NOMO-1 treated with DMSO at 0.1 percent for 48 hours (cell line): ENCODE results near the gene STRIP1.
"Not testable (repeated sequence)": the region's sequence is repeated elsewhere in the genome, so short reads cannot be mapped to it uniquely, and the experiment has no call there.

Source experiments
- DNase-seq: peaks from one replicate; lab custom pipeline; 2025; ENCODE audit not compliant: unreplicated experiment; lab: John Stamatoyannopoulos, UW

STRIP1 gene

DNA sequence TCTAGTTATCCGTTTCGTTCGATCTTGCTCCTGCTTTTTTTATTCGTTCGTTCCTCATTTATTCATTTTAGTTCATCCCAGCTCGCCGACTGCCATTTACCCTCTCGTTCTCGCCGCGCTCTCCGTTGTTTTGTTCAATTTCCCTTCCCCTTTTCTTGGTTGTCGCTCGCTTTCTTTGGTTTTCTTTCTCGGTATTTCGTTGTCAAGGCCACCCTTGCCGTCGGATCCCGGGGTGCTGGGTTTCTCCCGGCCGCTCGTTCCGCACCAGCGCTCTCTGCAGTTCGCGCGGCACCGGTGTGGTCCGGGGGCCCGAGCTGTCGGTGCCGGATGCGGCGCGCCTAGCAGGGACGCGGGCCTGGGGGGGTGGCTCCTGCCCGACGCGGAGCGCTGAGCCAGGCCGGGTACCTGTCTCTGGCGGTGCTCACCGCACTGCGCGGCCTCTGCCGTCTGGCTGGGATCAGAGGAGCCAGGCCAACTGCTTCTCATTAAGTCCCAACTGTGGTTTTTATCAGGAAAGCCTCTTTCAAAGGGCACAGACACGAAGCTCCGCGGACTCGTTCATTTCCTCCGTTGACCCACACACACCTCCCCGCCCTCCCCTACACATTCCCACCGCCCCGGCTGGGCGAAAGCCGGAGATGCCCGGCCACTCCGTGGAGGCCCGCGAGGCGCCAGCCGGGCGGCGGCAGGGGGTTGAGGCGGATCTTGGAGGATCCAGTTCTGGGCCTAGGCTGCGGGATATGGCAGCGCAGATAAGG is 34.4 kb downstream of the STRIP1 start:
- peak; percentile 53 for DNase-seq

DNA sequence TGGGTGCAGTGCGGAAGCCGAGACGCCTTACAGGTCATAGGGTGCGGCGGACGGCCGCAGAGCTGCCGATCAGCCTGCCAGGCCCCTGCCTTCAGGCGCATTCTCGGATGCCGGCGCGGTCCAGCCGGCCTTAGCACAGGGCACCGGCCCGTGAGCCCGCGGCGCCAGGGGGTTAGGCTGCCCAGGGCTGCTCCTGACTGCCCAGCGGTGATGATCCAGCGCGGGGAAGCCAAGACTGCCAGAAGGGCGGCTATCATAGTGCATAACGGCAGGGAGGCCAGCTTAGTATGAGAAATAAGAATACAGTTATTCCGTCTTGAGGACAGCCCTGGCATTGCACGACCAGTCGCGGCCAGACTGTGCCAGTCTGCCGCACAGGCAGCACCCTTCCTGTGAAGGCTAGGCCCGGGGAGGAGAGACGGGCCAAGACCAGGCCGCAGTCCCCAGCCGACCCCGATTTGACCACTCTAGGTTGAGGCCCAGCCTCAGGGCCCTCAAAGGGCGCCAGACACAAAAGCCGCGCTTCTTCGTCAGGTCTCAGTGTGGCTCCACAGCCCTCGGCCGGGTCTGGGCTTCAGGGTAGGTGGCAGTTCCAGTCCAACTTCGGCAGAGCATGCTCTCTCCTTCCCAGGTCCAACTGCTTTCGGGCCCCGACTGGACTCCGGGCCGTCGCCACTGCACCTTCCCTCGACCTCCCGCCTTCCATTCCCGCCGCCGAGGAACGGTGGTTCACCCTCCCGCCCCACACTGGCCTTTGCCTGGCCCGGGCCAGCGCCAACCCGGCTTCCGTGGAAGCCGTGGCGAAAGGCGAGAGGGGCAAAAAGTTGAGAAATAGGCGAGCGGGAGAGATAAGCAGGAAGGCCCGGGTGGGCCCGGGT is 35.2 kb downstream of the STRIP1 start:
- no peak for DNase-seq

DNA sequence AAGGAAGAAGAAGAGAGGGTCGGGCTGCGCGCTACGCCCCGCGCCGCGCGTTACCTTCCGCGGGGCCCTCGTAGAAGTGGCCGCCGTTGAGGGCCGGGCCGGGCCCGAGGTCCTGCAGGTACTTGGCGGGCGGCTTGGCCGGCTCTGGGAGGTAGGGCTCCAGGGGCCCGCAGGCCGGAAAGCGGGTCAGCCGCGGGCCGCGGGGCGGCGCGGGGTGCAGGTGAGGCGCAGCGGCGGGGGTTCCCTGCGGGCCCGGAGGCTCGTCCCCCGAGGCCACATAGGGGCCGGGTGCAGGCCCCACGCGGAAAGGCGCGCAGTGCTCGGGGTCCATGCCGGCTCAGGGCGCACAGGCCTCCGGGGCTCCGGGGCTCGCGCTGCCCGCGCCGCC is 35.9 kb downstream of the STRIP1 start:
- no peak for DNase-seq

DNA sequence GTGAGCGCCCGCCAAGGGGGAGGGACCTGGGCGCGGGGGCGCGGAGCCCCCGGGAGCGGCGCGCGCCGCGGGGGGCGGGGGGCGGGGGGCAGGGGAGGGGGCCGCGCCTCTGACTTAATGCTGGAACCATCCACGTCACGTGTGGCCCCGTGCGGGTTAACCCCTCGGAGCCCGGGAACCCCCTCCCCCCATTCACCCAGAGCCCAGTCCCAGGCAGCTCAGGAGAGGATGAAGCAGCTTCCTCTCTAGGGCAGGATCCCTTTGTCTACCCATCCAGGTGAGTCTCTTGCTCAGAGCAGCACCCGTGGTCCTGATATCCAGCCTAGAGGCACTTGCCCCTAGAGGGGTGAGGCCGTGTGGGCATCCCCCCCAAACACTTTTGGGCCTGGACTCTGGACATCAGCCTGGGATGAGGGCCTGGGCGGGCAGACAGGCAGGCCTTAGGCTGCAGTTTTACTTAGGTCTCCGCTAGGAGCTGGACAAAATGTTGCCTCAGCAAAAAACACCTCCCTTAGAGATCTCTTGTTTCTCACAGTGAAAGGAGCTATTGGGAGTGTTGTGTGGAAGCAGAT is 36.3 kb downstream of the STRIP1 start, which contains the start of gene ALX3:
Gene ALX3 (minus strand): TSS at position 2 of the 572 bp plus-strand sequence. CDS start 60 bp downstream, outside the sequence.
- no peak for DNase-seq

DNA sequence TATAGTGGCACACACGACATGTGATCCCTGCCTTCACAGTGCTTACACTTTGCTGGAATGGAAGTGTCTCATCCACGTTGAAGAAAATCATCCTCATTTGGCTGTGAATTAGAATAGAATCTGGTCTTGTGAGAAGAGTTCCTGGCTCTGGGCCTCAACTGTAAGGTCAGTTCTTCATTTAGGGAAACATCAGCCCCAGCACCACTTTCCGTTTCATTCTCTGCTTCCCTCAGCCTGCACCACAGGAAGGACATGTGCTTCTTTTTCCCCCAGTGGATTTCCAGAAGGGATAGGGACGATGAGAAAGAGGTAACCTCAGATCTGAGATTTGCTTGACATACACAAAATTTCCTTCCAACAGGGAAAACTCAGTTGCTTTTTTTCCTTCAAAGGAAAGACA is 39.7 kb downstream of the STRIP1 start:
- no peak for DNase-seq

DNA sequence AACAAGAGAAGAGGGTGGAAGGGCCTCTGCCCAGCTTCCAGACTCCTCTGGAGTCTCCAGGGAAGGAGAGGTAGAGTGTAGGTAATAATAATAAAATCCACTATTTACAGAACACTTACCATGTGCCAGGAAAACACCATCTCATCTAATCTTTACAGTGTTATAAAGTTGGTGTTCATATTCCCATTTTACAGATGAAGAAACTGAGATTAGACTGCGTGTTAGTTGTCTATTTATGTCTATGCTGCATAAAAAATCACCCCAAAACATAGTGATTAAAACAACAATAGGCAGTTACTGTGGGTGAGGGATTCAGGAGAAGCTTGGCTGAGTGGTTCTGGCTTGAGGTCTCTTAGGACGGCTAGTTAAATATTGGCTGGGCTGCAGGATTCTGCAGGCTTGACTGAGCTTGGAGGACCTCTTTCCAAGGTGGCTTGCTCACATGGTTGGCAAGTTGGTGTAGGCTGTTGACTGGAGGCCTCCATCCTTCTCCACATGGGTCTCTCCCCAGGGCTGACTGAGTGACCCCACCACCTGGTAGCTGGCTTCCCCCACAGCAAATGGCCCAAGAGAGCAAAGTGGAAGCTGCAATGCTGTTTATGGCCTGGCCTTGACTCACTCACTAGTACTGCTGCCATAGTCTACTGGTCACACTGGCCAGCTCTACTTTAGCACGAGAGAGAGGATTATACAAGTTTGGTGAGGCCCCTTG is 42.5 kb downstream of the STRIP1 start:
- DNase-seq: no peak

DNA sequence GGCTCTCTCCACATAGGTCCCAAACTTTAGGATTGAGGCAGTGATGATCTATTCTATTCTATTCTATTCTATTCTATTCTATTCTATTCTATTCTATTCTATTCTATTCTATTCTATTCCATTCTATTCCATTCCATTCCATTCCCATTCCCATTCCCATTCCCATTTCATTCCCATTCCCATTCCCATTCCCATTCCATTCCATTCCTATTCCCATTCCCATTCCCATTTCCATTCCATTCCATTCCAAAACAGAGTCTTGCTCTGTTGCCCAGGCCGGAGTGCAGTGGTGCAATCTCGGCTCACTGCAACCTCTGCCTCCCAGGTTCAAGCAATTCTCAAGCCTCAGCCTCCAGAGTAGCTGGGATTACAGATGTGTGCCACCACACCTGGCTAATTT is 45.6 kb downstream of the STRIP1 start:
- not testable (repeated sequence) for DNase-seq

DNA sequence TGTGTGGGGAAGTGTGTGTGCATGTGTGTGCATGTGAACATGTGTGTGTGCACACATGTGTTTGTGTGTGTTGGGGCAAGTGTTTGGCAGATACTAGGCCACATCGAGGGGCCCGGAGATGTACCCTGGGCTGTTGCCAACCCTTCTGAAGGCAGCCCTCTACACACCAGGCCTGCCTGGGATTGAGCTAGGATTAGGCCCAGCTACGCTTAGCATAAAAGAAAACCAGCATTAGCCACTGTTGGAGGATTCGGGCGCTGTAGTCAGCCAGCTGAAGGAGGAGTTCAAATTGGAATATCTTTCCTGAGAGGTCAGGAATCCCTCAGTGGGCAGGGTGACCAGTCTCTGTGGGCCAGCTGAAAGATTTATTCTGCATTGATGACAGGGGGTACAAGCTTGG is 46.6 kb downstream of the STRIP1 start:
- no peak for DNase-seq

DNA sequence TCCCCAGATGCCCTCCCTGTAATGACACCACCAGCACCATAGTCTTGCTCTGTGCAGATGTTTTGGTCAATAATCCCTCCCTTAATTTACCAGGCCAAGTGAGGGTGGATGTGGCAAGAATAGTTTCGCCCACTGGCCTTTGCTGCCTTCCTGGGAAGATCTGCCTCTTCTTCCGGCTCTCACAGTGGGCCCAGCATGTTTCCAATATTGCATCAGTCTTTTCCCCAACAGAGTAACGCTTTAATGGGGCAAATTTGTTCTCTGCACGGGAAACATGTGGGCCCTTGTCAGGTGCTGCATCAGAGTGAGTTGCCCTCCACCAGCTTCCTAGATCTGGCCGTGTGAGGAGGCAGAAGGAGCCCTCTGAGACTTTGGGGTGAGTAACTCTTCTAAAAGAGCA is 48.1 kb downstream of the STRIP1 start:
- DNase-seq: no peak

DNA sequence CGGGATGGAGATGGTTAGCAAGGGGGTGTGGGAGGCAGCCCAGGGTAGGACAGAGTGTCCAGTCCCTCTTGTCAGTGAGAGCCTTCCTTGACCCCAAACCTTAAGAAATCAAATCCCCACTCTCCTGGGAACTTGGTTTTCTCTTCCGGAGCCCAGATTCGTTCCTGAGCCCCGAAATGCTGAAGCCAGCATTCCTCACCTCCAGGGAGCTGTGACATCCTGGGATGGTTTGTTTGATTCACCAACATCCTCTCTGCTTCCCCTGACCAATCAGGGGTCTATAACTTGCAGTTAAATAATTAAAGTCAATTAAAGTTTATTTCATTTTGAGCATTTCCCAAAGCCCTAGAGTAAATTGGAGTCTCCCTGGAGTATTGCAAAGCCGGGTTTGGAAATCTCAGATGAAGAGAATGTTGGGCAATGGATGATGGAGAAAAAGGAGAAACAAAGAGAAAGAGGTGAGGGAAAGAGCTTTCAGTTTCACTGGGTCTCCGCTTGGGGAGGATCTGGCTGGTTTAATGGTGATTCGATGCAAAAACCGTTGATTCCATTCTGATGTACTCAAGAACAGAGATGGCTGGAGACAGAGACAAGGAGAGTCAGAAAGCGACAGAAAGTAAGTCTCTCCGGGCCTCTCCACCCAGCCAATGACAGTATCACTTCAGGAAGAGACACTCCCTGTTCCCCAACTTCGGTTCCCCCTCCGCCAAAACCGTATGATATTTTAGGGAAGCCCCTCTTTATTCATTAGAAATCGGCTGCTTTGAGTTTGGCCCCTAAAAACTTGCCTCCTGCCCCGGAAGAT is 48.8 kb downstream of the STRIP1 start:
- peak; percentile 23 for DNase-seq

DNA sequence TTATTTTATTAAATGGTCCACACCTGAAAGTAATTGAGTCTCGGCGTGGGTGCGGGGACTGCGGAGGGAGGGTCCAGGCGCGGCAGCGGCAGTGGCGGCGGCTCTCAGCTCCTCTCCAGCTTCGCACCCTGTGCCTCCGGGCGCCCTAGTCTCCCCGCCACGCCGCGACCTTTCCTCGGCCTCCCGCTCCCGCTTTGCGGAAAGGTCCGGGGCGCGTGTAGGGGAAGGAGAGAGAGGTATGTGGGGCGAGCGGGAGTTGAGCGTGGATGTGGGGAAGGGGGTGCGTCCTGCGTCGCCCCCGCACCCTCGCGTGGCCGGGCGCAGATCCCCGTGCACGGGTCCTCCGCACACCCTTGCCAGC is 49.4 kb downstream of the STRIP1 start:
- DNase-seq: no peak

DNA sequence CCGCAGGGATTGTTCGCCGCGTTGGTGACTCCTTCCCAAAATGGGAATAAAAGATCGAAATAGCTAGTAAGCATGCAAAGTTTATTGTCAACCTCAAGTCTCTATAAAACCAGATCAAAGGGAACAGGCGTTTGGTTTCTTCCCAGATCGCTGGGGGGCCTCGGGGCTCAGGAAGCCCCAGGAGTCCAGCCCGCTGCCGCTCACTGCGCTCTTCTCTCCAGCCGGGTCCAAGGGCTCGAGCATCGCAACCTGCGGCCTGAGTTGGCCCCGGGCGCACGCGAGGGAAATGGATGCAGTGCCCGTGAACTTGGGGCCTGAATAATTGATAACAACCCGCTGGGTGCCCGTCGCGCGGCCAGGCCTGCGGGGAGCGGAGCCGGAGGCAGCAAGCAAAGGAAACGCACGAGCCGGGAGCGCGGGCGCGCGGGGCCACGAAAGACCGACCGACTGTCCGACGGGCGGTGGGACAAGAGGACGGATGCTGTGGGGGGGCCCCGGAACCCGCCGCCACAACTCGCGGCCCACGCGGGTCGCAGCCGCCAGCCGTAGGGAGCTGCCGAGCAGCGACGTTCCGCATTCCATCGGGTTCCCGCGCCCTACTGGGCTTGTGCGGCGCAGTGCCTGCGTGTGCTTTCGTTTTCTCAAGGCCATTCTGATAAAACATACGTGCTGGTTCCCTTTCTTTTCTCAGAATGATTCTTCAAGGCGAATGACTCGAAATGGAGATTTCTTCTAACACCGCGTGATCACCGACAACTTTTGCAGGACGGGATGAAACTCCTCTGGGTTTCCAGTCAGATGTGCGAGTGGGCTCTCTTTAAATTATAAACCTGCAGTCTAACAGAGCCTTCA is 50.0 kb downstream of the STRIP1 start:
- peak; percentile 43 for DNase-seq

DNA sequence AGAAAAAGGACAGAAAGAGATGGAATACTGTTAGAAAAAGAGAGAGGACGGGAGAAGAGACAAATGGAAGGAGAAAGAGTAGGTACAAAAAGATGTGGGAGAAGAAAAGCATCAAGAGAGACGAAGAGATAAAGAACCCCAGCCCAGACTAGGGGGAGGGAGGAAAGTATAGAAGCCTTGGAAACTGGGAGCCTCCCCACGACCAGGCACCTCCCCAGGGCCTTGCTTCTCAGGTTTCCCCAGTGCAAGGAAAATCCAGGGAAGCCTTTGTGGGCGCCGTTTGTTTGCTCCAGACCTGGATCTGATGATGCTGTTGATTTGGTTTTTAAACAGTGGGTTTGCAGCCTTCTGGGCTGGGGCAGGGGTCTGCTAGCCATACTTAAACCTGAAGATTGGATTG is 51.2 kb downstream of the STRIP1 start:
- DNase-seq: no peak

DNA sequence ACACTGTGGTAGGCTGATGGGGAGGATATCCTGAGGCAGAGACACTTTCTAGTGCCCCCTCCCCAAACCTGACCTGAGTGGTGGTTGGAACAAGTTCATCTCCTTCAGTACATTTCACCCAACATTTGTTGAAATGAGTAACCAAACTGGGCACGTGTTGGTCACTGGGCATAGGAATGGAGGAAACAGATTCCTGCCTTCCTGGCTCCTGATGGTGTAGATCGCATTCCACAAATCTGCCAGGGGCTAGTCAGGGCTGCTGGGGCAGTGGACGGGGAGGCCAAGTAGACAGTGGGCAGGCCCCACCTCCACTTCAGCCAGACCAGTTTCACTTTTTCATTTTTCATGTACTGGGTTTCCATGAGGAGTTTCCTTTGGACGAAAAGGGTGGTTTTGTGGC is 52.5 kb downstream of the STRIP1 start:
- DNase-seq: no peak

DNA sequence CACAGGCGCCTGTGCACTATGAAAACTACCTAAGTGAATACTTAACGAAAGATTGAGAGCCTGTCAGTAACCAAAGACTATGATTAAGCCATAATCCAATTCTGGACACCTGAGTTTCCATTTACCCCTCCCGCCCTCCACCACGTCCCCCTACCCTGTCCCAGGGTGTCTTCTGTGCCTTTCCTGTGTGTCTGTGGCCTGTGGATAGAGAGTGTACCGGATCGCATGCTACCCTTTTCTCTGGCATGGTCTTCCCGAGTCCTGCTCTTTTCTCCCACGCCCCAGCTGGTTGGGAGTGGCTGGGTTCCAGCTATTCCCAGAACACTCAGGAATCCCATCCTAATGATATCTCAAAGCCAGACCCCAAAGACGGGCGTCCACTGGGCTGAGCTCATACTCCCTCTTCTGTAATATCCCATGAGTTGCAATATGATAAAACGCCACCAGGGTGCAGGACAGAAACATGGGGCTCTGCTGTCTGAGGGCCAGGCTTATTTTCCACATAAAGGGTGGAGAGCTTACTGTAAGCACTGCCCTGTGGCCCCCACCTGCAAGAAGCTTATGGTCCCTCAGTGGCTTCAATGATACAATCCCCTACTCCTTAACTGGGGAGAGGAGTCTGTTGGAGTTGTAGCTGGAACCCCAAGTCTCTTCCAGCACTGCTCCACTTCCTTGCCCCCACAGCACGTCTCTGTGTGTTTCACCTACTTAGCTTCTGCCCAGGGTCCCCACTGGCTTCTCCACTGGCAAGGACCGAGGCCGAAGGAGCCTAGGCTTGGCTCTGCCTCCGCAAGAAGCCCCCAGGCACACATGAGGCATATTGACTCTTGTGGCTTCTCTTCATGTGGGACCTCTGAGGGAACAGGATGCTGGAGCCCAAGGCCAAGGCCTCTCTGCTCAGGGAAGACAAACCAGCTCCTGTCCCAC is 53.7 kb downstream of the STRIP1 start:
- peak; percentile 44 for DNase-seq

DNA sequence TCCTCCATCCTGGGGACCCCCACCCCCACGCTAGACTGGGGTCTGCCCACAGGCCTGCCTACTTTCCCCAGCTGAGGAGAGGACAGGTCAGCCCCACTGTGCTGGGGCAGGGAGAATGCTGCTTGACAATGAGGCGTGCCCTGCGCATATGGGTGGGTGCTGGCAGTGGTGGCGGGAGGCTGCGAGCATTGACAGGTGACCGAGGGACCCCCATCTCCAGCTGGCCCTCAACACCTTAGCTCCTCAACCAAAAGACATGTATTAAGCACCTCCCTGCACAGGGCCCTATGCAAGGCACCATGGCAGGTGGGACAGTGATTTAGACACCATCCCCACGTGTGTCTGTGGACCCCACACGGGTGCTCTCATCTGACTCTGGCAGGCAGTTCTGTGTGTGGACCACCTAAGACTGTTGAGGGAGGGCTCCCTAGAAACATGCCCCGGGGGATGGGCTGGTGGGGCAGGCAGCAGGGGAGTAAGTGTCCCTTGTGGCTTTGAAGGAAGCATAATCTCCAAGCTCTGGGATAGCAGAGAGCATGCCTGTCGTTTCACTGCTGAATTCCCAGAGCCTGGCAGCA is 54.4 kb downstream of the STRIP1 start:
- no peak for DNase-seq

DNA sequence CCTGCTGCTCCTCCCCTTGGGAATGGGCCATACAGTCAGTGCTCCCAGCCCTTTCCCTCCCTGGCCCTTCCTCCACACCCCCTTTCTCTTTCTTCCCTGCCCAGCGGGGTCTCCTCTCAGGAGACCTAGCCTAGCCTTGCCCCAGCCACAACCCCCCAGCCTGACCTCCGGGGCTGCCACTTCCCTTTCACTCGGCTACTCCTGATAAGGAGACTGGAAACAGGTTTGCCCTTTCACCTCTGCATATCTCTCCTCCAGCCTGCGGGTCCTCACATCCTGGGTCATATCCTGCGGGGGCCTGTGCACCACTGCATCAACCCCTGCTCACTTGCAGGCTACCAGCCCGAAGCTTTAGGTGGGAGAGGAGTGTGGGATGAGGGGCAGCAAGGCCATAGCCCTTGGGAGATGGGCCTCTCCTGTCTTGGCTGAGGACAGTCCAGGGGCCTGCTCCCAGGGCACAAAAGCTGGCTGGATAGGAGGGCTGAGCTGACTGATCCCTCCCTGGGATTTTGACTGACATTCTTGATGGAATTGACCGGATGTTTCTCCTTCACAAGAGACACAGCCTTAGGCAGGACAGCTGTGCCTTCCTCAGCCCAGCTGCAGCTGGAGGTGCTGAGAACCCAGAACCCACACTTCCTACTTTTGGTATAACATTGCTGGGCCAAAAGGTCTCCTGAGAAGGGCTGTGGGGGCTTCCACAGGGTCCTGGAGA is 55.3 kb downstream of the STRIP1 start:
- no peak for DNase-seq

DNA sequence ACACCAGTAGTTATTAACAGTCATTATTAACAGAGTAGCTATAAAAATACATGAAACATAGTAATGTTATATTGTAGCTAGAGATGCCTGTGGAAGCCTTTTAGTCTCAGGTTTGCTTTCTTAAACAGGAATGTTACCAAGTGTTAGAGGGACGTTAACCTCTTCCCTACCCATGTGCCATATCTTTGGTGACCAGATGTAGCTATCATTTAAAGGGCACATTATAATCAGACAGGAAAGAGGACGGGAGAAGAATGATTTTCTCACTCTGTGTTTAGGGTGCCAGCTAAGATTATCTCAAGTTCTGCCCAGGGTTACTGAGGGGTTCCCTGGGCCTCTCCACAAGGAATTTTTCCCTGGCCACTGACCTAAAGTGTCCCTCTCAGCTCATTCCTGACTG is 57.0 kb downstream of the STRIP1 start:
- DNase-seq: no peak
